Endothelial cell of umbilical vein (primary cell): ENCODE data around the gene PARP6. TPM values are rescaled to one million over a fixed set of nuclear protein-coding genes. Genes with fewer than 3 reads are reported as not detected.

Experiments
- BruUV-seq: library from RNA; stranded (reverse); fragments of 400-500 nt; replicated peaks from 2 replicates; lab custom pipeline; 2021; lab: Mats Ljungman, UMichigan
- CTCF ChIA-PET: fragments of 300-600, 350-600 bp; sonication (Branson Sonifier 250); formaldehyde crosslinking; loops from one replicate; lab custom pipeline; 2021; ENCODE audit warnings: antibody characterized with exemption, inconsistent platforms; lab: Charles Lee
- POLR2A ChIA-PET: fragments of 300-600, 350-600 bp; sonication (Branson Sonifier 250); formaldehyde crosslinking; loops from one replicate; lab custom pipeline; 2021; ENCODE audit warnings: antibody characterized with exemption, inconsistent platforms; lab: Charles Lee
- DNase-seq: peaks from one replicate; pipeline ENCODE4 v3.0.0-alpha.2; 2011; ENCODE audit warnings: low read depth, low spot score
- FAIRE-seq: peaks from 2 replicates; lab custom pipeline; 2011; peaks lifted over from hg19 to GRCh38; lab: Jason Lieb, UNC
- H2AFZ ChIP-seq: 2 replicates; pipeline ENCODE4 v1.6.0; 2012; ENCODE audit warnings: low read depth, low read length, control low read depth, inconsistent platforms
- H3K27ac ChIP-seq: 2 replicates; pipeline ENCODE4 v1.5.1; 2011; ENCODE audit warnings: low read depth, mild to moderate bottlenecking, control low read depth, low read length, moderate library complexity; ENCODE audit not compliant: insufficient read depth
- H3K27me3 ChIP-seq, 2 experiments: 2 replicates each; pipeline versions ENCODE4 v1.6.0 to v1.6.1; 2011; ENCODE audit warnings: low read length in 2 of 2, mixed read lengths in 1 of 2; ENCODE audit not compliant: control insufficient read depth in 2 of 2, insufficient read depth in 2 of 2
- H3K36me3 ChIP-seq, 2 experiments: 2 replicates in 1 of 2; 3 replicates in 1 of 2; pipeline ENCODE4 v1.5.1; 2011; ENCODE audit warnings: low read length in 2 of 2, mild to moderate bottlenecking in 1 of 2, moderate library complexity in 1 of 2; ENCODE audit not compliant: control insufficient read depth in 2 of 2, insufficient read depth in 2 of 2; ENCODE audit errors: extremely low read depth in 1 of 2
- H3K4me1 ChIP-seq: 3 replicates; pipeline ENCODE4 v1.5.1; 2011; ENCODE audit warnings: mild to moderate bottlenecking, low read length; ENCODE audit not compliant: control insufficient read depth, insufficient read depth; ENCODE audit errors: extremely low read depth
- H3K4me2 ChIP-seq: 2 replicates; pipeline ENCODE4 v1.6.1; 2011; ENCODE audit warnings: low read length, control low read depth, mixed read lengths; ENCODE audit not compliant: insufficient read depth
- H3K4me3 ChIP-seq, 3 experiments: fragments of 200-600 bp in 1 of 3; sonication (generic), shearing (Covaris generic) in 1 of 3; replicated peaks in 1 of 3; 2 replicates each; pipeline ENCODE4 v1.5.1; 2011 to 2016; ENCODE audit warnings: control low read depth in 3 of 3, low read length in 3 of 3, mild to moderate bottlenecking in 2 of 3, inconsistent platforms in 1 of 3, low read depth in 1 of 3, moderate library complexity in 1 of 3; ENCODE audit not compliant: insufficient read depth in 1 of 3
- H3K79me2 ChIP-seq: 2 replicates; pipeline ENCODE4 v1.6.0; 2012; ENCODE audit warnings: low read length, inconsistent platforms; ENCODE audit not compliant: control insufficient read depth, insufficient read depth
- H3K9ac ChIP-seq: replicated peaks from 2 replicates; pipeline ENCODE3; 2011; ENCODE audit warnings: low read length, control low read depth; ENCODE audit not compliant: insufficient read depth; ENCODE audit errors: extremely low read depth
- H3K9me1 ChIP-seq: replicated peaks from 3 replicates; pipeline ENCODE4 v1.6.0; 2011; ENCODE audit warnings: mild to moderate bottlenecking, low read length; ENCODE audit not compliant: control insufficient read depth, insufficient read depth; ENCODE audit errors: extremely low read depth
- H3K9me3 ChIP-seq: replicated peaks from 2 replicates; pipeline ENCODE4 v1.5.1; 2012; ENCODE audit warnings: low read length, inconsistent platforms; ENCODE audit not compliant: control insufficient read depth, insufficient read depth
- H4K20me1 ChIP-seq: replicated peaks from 2 replicates; pipeline ENCODE3; 2011; ENCODE audit warnings: mild to moderate bottlenecking, low read length; ENCODE audit not compliant: control insufficient read depth, insufficient read depth; ENCODE audit errors: extremely low read depth
- CTCF ChIP-seq, 2 donors: IDR thresholded peaks; 1 replicate in 1 of 2; 2 replicates in 1 of 2; pipeline ENCODE4 v1.5.1; 2011; ENCODE audit warnings: low read length in 2 of 2, mild to moderate bottlenecking in 2 of 2, moderate library complexity in 2 of 2, control low read depth in 1 of 2, inconsistent platforms in 1 of 2, low read depth in 1 of 2; ENCODE audit not compliant: insufficient read depth in 1 of 2; ENCODE audit errors: extremely low read depth in 1 of 2
- EZH2 ChIP-seq: IDR thresholded peaks from 2 replicates; pipeline ENCODE4 v1.6.1; 2012; ENCODE audit warnings: borderline replicate concordance, low read depth, mild to moderate bottlenecking, moderate library complexity, low read length, inconsistent platforms; ENCODE audit not compliant: severe bottlenecking
- FOS ChIP-seq: IDR thresholded peaks from 2 replicates; pipeline ENCODE4 v1.6.1; 2011; ENCODE audit warnings: mild to moderate bottlenecking, low read length, moderate library complexity, borderline replicate concordance; ENCODE audit not compliant: insufficient read depth
- GATA2 ChIP-seq: IDR thresholded peaks from 2 replicates; pipeline ENCODE4 v1.7.0; 2011; ENCODE audit warnings: low read depth, mild to moderate bottlenecking, moderate library complexity, mixed read lengths, low read length; ENCODE audit not compliant: insufficient read length, insufficient read depth
- JUN ChIP-seq: IDR thresholded peaks from 2 replicates; pipeline ENCODE4 v1.6.1; 2011; ENCODE audit warnings: borderline replicate concordance, low read depth; ENCODE audit not compliant: insufficient read length, insufficient read depth
- MAX ChIP-seq: IDR thresholded peaks from 2 replicates; pipeline ENCODE4 v1.6.1; 2011; ENCODE audit not compliant: insufficient read depth, insufficient read length
- MYC ChIP-seq: IDR thresholded peaks from one replicate; pipeline ENCODE4 v1.6.1; 2011; ENCODE audit warnings: mild to moderate bottlenecking, low read depth, low read length
- POLR2A ChIP-seq: IDR thresholded peaks from 2 replicates; pipeline ENCODE4 v1.6.1; 2012; ENCODE audit warnings: low read depth, mild to moderate bottlenecking, control low read depth, low read length
- POLR2AphosphoS5 ChIP-seq: IDR thresholded peaks from 2 replicates; pipeline ENCODE4 v1.6.1; 2012; ENCODE audit warnings: low read depth, mild to moderate bottlenecking, control low read depth, low read length, moderate library complexity; ENCODE audit not compliant: insufficient read depth
- dilution Hi-C: fragments of 300-500 bp; cut with MboI; formaldehyde crosslinking; loops from one replicate; pipeline ENCODE4 v1.15.0; 2019; ENCODE audit warnings: low sequenced_read_pairs; ENCODE audit not compliant: extremely low pct_ligation_motif_present
- intact Hi-C: fragments of 100-400 bp; cut with micrococcal nuclease; formaldehyde crosslinking; loops from one replicate; pipeline ENCODE4 v1.10.0; 2022
- polyA plus RNA-seq, 4 experiments: library from polyadenylated mRNA; depleted of rRNA in 3 of 4; stranded (reverse) in 3 of 4; unstranded in 1 of 4; fragments of >200 nt; gene quantifications; 2 replicates each; pipeline versions ENCODE4 v1.2.1 to v1.2.3, GENCODE V29; 2011 to 2012; ENCODE audit warnings: missing spikeins in 1 of 4
- total RNA-seq: library from RNA; stranded (reverse); gene quantifications from 2 replicates; pipeline ENCODE4 v1.2.3, GENCODE V29; 2021

The PARP6 gene
- total and polyA plus RNA-seq, 2 donors (not counting 3 experiments of a cell fraction or from before 2014, with no cell fraction given): 41.1 to 53.3 TPM

- no peak for FAIRE-seq
- dilution Hi-C loops: no loop called here
- H3K9me3 ChIP-seq: no peaks in the 10 kb centered on the region
- peaks cover 7 to 24% of the 10 kb centered on the region in 2 experiments for H3K36me3 ChIP-seq
- H3K27me3 ChIP-seq: no peaks in the 10 kb centered on the region
- H3K4me1 ChIP-seq: no peaks in the 10 kb centered on the region
- no peak overlapping the region for H3K4me3 ChIP-seq
- intact Hi-C loops: no loop called here
- POLR2A ChIA-PET: no interaction called here
- H2AFZ ChIP-seq: no peak overlapping the region
- H3K79me2 ChIP-seq: no peaks in the 10 kb centered on the region
- no TSS peak for BruUV-seq
- H3K4me2 ChIP-seq: no peak overlapping the region
- H3K9me1 ChIP-seq: no peaks in the 10 kb centered on the region
- TF ChIP-seq JUN (no peak), EZH2 (no peak), POLR2A (no peak), FOS (no peak), POLR2AphosphoS5 (no peak), MAX (no peak), CTCF (IDR thresholded peaks at IDR 0.05; ENCODE audit: extremely low read depth in 1 of 2, insufficient read depth in 1 of 2, low read depth in 1 of 2, low read length in 2 of 2) (no peak), GATA2 (no peak), MYC (no peak)
- H3K27ac ChIP-seq: no peak overlapping the region
- CTCF ChIA-PET: interaction anchor here (0.8 to 2.5 kb wide), 2 partner anchors 49 to 50 kb away, joined by 3 to 9 read pairs; no protein-coding TSS in a partner anchor
- H4K20me1 ChIP-seq: no peaks in the 10 kb centered on the region
- no peak overlapping the region for H3K9ac ChIP-seq
- DNase-seq: no peak
These were observed 23.1 kb downstream of the PARP6 start for GRCh38 chr15:72249142-72249810.
